AG10803 (cell line): ENCODE results near the gene C10orf88.

Source experiments
- DNase-seq: peaks from one replicate; pipeline ENCODE4 v3.0.0; 2010; ENCODE audit warnings: low read depth
- H3K4me3 ChIP-seq: 2 replicates; pipeline ENCODE4 v1.5.1; 2011; ENCODE audit warnings: mild to moderate bottlenecking, low read length, control low read depth
- TF ChIP-seq, protein P1 (sequence below): conservative IDR thresholded peaks from 2 replicates; pipeline ENCODE4 v1.5.1; 2011; ENCODE audit warnings: mild to moderate bottlenecking, low read length, control low read depth, inconsistent platforms

The C10orf88 gene

DNA sequence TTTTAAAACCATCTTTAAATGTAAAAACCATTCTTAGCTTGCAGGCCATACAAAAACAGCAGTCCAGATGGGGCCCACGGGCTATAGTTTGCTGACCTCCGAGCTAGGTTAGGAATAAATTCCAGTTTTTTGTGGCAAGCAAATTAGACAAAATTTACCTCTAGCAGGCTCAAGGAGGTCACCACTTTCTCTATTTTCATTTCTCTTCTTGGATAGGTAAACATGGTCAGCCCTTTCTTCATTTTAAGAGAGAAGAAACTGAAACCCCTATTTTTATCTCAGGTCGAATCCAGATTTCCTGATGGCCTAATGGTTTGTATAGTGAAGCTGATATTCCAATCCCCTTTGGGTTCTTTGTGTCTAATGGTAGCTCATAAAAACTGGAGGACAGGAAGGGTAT is 43.8 kb upstream of the C10orf88 start:
- DNase-seq: no peak
- TF ChIP-seq, protein P1, sequence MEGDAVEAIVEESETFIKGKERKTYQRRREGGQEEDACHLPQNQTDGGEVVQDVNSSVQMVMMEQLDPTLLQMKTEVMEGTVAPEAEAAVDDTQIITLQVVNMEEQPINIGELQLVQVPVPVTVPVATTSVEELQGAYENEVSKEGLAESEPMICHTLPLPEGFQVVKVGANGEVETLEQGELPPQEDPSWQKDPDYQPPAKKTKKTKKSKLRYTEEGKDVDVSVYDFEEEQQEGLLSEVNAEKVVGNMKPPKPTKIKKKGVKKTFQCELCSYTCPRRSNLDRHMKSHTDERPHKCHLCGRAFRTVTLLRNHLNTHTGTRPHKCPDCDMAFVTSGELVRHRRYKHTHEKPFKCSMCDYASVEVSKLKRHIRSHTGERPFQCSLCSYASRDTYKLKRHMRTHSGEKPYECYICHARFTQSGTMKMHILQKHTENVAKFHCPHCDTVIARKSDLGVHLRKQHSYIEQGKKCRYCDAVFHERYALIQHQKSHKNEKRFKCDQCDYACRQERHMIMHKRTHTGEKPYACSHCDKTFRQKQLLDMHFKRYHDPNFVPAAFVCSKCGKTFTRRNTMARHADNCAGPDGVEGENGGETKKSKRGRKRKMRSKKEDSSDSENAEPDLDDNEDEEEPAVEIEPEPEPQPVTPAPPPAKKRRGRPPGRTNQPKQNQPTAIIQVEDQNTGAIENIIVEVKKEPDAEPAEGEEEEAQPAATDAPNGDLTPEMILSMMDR: no peak

DNA sequence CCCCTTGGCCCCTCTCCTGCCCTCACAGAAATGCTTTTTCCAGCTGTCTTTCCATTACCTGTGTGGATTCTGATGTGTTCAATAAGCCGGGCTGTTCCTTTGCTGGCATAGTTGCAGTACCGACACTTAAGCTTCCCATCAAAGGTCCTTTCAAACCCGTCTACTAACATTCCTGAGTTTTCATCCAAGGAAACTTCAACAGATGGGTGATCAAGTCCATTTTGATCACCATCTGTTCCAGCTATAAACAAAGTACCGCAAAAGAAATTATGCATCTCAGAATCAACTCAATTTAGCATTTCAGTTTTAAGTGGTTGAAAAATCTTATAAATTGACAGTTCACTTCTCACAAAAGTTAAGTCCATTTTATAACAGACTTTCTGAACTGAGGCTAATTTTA is 41.9 kb upstream of the C10orf88 start:
- TF ChIP-seq, protein P1: no peak
- no peak for DNase-seq
- H3K4me3 ChIP-seq: no peak overlapping the region

More for the DNA sequence above, 43.8 kb upstream of the C10orf88 start:
- H3K4me3 ChIP-seq: no peak overlapping the region

DNA sequence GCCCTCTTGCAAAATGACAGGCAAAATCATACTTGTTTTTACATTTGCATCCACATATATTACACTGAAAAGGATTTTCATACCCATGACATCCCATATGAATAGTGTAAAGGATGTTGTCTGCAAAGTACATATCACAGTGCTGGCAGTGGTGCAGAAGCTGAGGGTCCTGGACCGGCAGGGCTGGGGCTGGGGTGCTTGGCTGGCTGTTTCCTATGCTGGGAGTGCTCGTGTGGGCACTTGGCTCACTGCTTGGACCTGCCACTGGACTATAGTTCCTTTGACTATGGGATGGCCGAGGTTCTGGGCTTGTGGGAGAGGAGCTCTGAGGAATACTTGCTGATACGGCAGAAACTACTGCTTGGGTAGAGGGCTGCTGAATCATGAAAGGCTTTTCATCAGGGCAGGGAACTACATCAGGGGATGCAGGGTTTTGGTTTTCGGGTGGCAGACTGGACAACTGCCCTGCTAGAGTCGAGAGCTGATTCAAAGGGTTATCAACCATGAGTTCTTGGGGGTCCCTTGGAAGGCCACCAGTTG is 39.8 kb upstream of the C10orf88 start:
- TF ChIP-seq, protein P1: no peak
- no peak for DNase-seq
- no peak overlapping the region for H3K4me3 ChIP-seq

DNA sequence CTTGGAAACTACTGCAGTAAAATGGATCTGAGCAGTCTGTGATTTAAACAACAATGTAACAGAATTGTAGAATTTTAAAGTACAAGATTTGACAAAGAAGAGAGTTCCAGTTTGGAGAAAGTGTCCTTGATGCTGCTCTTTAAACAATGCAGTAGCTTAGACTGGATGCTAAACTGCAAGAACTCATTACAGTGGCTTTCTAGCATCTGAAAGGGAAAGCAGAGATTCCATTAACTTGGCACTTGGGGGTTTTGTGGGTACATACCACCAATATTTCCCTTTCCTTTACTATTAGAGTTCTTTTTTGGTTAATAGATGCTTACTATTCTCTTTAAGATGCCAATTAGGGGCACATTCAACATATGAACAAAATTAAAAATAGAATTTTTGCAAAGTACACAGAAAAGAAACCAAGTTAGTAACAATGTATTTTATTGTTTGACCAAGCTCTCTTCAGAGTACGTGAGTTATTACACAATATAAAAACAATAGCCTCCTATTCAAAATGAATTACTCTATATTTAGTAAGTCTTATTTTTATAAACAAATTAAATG is 38.1 kb upstream of the C10orf88 start:
- no peak overlapping the region for H3K4me3 ChIP-seq
- DNase-seq: no peak
- TF ChIP-seq, protein P1: no peak

DNA sequence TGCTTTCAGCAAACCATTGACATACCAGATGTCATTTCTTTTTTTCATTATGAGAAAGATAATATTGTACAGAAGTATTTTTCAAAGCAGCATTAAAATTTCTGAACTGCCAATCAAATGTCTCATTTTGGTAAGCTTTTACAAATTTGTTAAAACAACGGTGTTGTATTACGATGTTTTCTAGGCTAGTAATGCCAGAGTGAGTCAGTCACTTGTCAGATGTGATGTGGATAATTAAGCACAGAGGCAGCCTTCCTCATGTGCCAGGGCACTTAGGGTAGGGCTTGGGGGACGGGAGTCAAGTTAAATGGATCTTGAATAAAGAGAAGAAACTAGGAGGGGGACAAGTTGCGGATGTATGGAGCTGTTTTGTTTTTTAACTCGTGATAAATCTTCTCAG is 36.3 kb upstream of the C10orf88 start:
- no peak overlapping the region for H3K4me3 ChIP-seq
- TF ChIP-seq, protein P1: no peak
- no peak for DNase-seq

DNA sequence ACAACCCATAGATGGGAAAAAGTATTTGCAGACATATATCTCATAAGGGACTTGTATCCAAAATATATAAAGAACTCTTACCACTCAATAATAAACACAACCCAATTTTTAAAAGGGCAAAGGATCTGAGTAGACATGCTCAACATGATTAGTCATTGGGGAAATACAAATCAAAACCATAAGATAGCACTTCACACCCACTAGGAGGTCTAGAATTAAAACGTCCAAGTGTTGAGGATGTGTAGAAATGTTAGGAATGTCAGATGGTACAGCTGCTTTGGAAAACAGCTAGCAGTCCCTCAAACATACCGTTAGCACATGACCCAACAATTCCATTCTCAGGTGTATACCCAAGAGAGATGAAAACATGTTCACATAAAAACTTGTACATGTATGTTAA is 34.5 kb upstream of the C10orf88 start:
- TF ChIP-seq, protein P1: no peak

DNA sequence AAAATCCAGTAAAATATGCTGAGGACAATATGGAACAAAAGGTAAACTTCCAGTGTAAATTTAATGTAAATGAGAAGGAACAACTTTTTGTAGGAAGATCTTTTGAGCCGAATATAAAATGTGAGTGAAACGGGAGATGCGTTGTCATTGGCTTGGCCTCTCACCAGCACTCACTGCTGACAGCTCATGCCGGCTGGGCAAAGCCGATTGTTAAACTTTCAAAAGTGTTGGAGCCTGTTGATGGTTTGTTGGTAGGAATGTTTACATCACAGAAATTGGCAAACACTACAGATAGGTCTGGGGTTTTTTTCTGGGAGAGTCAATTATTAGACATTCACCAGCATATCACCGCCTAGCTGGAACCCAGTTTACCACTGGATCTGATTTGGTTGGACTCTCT is 32.3 kb upstream of the C10orf88 start:
- TF ChIP-seq, protein P1: no peak
- no peak for DNase-seq
- no peak overlapping the region for H3K4me3 ChIP-seq

More for the DNA sequence above, 34.5 kb upstream of the C10orf88 start:
- no peak overlapping the region for H3K4me3 ChIP-seq
- peak; percentile 34 for DNase-seq
